Measurements from ENCODE around the gene CDH6. TPM values are rescaled to one million over a fixed set of nuclear protein-coding genes. Genes with fewer than 3 reads are reported as not detected.

CDH6 gene
- total RNA-seq, 1 donor from 2014 or later, result 90.1 TPM

GRCh38 chr5:31317665-31318064 is 124.2 kb downstream of the CDH6 start:
- H3K4me2 ChIP-seq (ENCODE audit: low read length), result no peak overlapping the region
- no peaks in the 10 kb centered on the region for H3K4me1 ChIP-seq (ENCODE audit: insufficient read depth, low read length)
- no peak overlapping the region for H3K27ac Mint-ChIP-seq (ENCODE audit: unreplicated experiment)
- no peaks in the 10 kb centered on the region for H3K27me3 Mint-ChIP-seq (ENCODE audit: low read depth, unreplicated experiment)
- no peaks in the 10 kb centered on the region for H3K9me3 ChIP-seq (ENCODE audit: insufficient read depth, low read depth, low read length)
- peaks cover 52% of the 10 kb centered on the region for H3K36me3 ChIP-seq (ENCODE audit: insufficient read depth, low read length)
- H3K27me3 ChIP-seq (ENCODE audit: insufficient read depth, low read length), result no peaks in the 10 kb centered on the region
- FAIRE-seq (no peak), DNase-seq (ENCODE audit: low read depth) (no peak)
- H2AFZ ChIP-seq (ENCODE audit: low read depth, low read length), result no peak overlapping the region
- H3K36me3 Mint-ChIP-seq (ENCODE audit: low read depth, unreplicated experiment), result peaks cover 29% of the 10 kb centered on the region
- no peaks in the 10 kb centered on the region for H3K4me1 Mint-ChIP-seq (ENCODE audit: low read depth, unreplicated experiment)
- no peaks in the 10 kb centered on the region for H3K9me3 Mint-ChIP-seq (ENCODE audit: unreplicated experiment)
- H4K20me1 ChIP-seq (ENCODE audit: insufficient read depth, low read length), result no peaks in the 10 kb centered on the region
- no peak overlapping the region for H3K27ac ChIP-seq (ENCODE audit: low read depth, low read length)
- no peak overlapping the region for H3K4me3 Mint-ChIP-seq (ENCODE audit: unreplicated experiment)
- H3K79me2 ChIP-seq (ENCODE audit: insufficient read depth, low read length), result no peaks in the 10 kb centered on the region
- H3K4me3 ChIP-seq (ENCODE audit: insufficient read depth, low read depth, low read length), result no peak overlapping the region
- TF ChIP-seq, protein P1, sequence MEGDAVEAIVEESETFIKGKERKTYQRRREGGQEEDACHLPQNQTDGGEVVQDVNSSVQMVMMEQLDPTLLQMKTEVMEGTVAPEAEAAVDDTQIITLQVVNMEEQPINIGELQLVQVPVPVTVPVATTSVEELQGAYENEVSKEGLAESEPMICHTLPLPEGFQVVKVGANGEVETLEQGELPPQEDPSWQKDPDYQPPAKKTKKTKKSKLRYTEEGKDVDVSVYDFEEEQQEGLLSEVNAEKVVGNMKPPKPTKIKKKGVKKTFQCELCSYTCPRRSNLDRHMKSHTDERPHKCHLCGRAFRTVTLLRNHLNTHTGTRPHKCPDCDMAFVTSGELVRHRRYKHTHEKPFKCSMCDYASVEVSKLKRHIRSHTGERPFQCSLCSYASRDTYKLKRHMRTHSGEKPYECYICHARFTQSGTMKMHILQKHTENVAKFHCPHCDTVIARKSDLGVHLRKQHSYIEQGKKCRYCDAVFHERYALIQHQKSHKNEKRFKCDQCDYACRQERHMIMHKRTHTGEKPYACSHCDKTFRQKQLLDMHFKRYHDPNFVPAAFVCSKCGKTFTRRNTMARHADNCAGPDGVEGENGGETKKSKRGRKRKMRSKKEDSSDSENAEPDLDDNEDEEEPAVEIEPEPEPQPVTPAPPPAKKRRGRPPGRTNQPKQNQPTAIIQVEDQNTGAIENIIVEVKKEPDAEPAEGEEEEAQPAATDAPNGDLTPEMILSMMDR (IDR thresholded peaks at IDR 0.05; ENCODE audit: insufficient read depth, low read depth, low read length), result no peak
- TF ChIP-seq EZH2 (IDR thresholded peaks at IDR 0.05; ENCODE audit: insufficient read depth, low read length), result no peak
- H3K9ac ChIP-seq (ENCODE audit: low read length), result no peak overlapping the region

DNA sequence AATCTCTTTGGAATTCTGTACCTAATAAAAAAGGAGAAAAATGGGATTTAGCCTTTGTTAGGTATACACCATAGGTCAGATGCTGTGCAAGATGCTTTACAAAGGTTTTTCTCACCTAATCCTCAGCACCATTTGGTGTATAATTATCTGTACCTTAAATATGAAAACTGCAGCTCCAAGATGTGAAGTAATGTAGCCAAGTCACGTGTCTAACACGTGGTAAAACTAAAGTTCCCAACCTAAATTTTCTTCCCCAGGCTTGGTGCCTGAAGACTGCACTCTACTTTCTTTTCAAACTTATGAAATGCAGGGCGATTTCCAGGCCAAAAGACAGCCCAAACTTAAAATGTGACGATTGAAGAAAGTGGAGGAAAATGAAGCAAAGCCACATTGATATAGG is 125.8 kb downstream of the CDH6 start:
- Mint-ChIP-seq H3K9me3 (ENCODE audit: unreplicated experiment) (no peaks in the 10 kb centered on the region), H3K27ac (ENCODE audit: unreplicated experiment) (no peak overlapping the region), H3K4me3 (ENCODE audit: unreplicated experiment) (no peak overlapping the region), H3K36me3 (ENCODE audit: low read depth, unreplicated experiment) (peaks cover 24% of the 10 kb centered on the region), H3K4me1 (ENCODE audit: low read depth, unreplicated experiment) (no peaks in the 10 kb centered on the region), H3K27me3 (ENCODE audit: low read depth, unreplicated experiment) (no peaks in the 10 kb centered on the region)
- H3K79me2 ChIP-seq (ENCODE audit: insufficient read depth, low read length), result no peaks in the 10 kb centered on the region
- H3K4me2 ChIP-seq (ENCODE audit: low read length), result no peak overlapping the region
- no peaks in the 10 kb centered on the region for H4K20me1 ChIP-seq (ENCODE audit: insufficient read depth, low read length)
- no peak overlapping the region for H3K4me3 ChIP-seq (ENCODE audit: insufficient read depth, low read depth, low read length)
- no peak for TF ChIP-seq EZH2 (IDR thresholded peaks at IDR 0.05; ENCODE audit: insufficient read depth, low read length)
- TF ChIP-seq, protein P1 (IDR thresholded peaks at IDR 0.05; ENCODE audit: insufficient read depth, low read depth, low read length), result no peak
- no peaks in the 10 kb centered on the region for H3K4me1 ChIP-seq (ENCODE audit: insufficient read depth, low read length)
- peaks cover 49% of the 10 kb centered on the region for H3K36me3 ChIP-seq (ENCODE audit: insufficient read depth, low read length)
- no peak overlapping the region for H3K27ac ChIP-seq (ENCODE audit: low read depth, low read length)
- H3K27me3 ChIP-seq (ENCODE audit: insufficient read depth, low read length), result no peaks in the 10 kb centered on the region
- H3K9me3 ChIP-seq (ENCODE audit: insufficient read depth, low read depth, low read length), result no peaks in the 10 kb centered on the region
- FAIRE-seq (no peak), DNase-seq (ENCODE audit: low read depth) (no peak)
- H3K9ac ChIP-seq (ENCODE audit: low read length), result no peak overlapping the region
- no peak overlapping the region for H2AFZ ChIP-seq (ENCODE audit: low read depth, low read length)

- FAIRE-seq (no peak), DNase-seq (ENCODE audit: low read depth) (no peak)
- Histone ChIP-seq H3K4me1 (ENCODE audit: insufficient read depth, low read length) (no peaks in the 10 kb centered on the region), H3K4me2 (ENCODE audit: low read length) (no peak overlapping the region), H2AFZ (ENCODE audit: low read depth, low read length) (no peak overlapping the region), H3K79me2 (ENCODE audit: insufficient read depth, low read length) (no peaks in the 10 kb centered on the region), H4K20me1 (ENCODE audit: insufficient read depth, low read length) (no peaks in the 10 kb centered on the region), H3K4me3 (ENCODE audit: insufficient read depth, low read depth, low read length) (no peak overlapping the region), H3K27ac (ENCODE audit: low read depth, low read length) (no peak overlapping the region), H3K9me3 (ENCODE audit: insufficient read depth, low read depth, low read length) (no peaks in the 10 kb centered on the region), H3K27me3 (ENCODE audit: insufficient read depth, low read length) (no peaks in the 10 kb centered on the region), H3K36me3 (ENCODE audit: insufficient read depth, low read length) (peaks cover 23% of the 10 kb centered on the region), H3K9ac (ENCODE audit: low read length) (no peak overlapping the region)
- H3K9me3 Mint-ChIP-seq (ENCODE audit: unreplicated experiment), result no peaks in the 10 kb centered on the region
- no peak overlapping the region for H3K27ac Mint-ChIP-seq (ENCODE audit: unreplicated experiment)
- H3K27me3 Mint-ChIP-seq (ENCODE audit: low read depth, unreplicated experiment), result no peaks in the 10 kb centered on the region
- no peak overlapping the region for H3K4me3 Mint-ChIP-seq (ENCODE audit: unreplicated experiment)
- TF ChIP-seq, protein P1 (IDR thresholded peaks at IDR 0.05; ENCODE audit: insufficient read depth, low read depth, low read length), result no peak
- TF ChIP-seq EZH2 (IDR thresholded peaks at IDR 0.05; ENCODE audit: insufficient read depth, low read length), result no peak
- H3K36me3 Mint-ChIP-seq (ENCODE audit: low read depth, unreplicated experiment), result peaks cover 17% of the 10 kb centered on the region
- no peaks in the 10 kb centered on the region for H3K4me1 Mint-ChIP-seq (ENCODE audit: low read depth, unreplicated experiment)
Observed at GRCh38 chr5:31322946-31323345, 129.5 kb downstream of the CDH6 start.
